ENCODE measurements around the gene THRB.

THRB gene

GRCh38 chr3:24263069-24263668 lies 231.5 kb downstream of the THRB start:
- Histone ChIP-seq H3K4me1 (ENCODE audit: insufficient read depth, low read length, poor library complexity, severe bottlenecking) (no peaks in the 10 kb centered on the region), H3K9ac (ENCODE audit: low read depth, low read length, poor library complexity, severe bottlenecking) (no peak overlapping the region), H3K9me2 (replicated peaks; ENCODE audit: low read depth, low read length) (no peaks in the 10 kb centered on the region), H3K79me2 (ENCODE audit: insufficient read depth, low read length) (no peaks in the 10 kb centered on the region), H3K4me3 (ENCODE audit: low read length, poor library complexity, severe bottlenecking) (no peak overlapping the region), H2AFZ (ENCODE audit: low read length) (no peak overlapping the region), H3F3A (ENCODE audit: low read depth) (no peaks in the 10 kb centered on the region), H3K36me3 (ENCODE audit: insufficient read depth, low read length) (no peaks in the 10 kb centered on the region), H3K4me2 (ENCODE audit: low read depth, low read length, poor library complexity, severe bottlenecking) (no peak overlapping the region), H3K9me3 (ENCODE audit: insufficient read depth, low read depth, low read length) (no peaks in the 10 kb centered on the region), H3K27me3 (ENCODE audit: insufficient read depth, low read length, poor library complexity, severe bottlenecking) (no peaks in the 10 kb centered on the region), H4K20me1 (ENCODE audit: insufficient read depth, low read length, poor library complexity, severe bottlenecking) (no peaks in the 10 kb centered on the region)
- TF ChIP-seq EZH2phosphoT487 (IDR thresholded peaks at IDR 0.05; ENCODE audit: borderline replicate concordance) (no peak), CTCF (conservative IDR thresholded peaks at IDR 0.05; ENCODE audit: low read length) (no peak)

- Histone ChIP-seq H3K79me2 (ENCODE audit: insufficient read depth, low read length) (no peaks in the 10 kb centered on the region), H2AFZ (ENCODE audit: low read length) (no peak overlapping the region), H3K9ac (ENCODE audit: low read depth, low read length, poor library complexity, severe bottlenecking) (no peak overlapping the region), H3K4me3 (ENCODE audit: low read length, poor library complexity, severe bottlenecking) (no peak overlapping the region), H3K4me1 (ENCODE audit: insufficient read depth, low read length, poor library complexity, severe bottlenecking) (no peaks in the 10 kb centered on the region), H4K20me1 (ENCODE audit: insufficient read depth, low read length, poor library complexity, severe bottlenecking) (no peaks in the 10 kb centered on the region), H3K36me3 (ENCODE audit: insufficient read depth, low read length) (no peaks in the 10 kb centered on the region), H3K9me2 (replicated peaks; ENCODE audit: low read depth, low read length) (no peaks in the 10 kb centered on the region), H3F3A (ENCODE audit: low read depth) (no peaks in the 10 kb centered on the region), H3K4me2 (ENCODE audit: low read depth, low read length, poor library complexity, severe bottlenecking) (no peak overlapping the region), H3K27me3 (ENCODE audit: insufficient read depth, low read length, poor library complexity, severe bottlenecking) (no peaks in the 10 kb centered on the region), H3K9me3 (ENCODE audit: insufficient read depth, low read depth, low read length) (no peaks in the 10 kb centered on the region)
- no peak for TF ChIP-seq EZH2phosphoT487 (IDR thresholded peaks at IDR 0.05; ENCODE audit: borderline replicate concordance)
- no peak for TF ChIP-seq CTCF (conservative IDR thresholded peaks at IDR 0.05; ENCODE audit: low read length)
Observed at GRCh38 chr3:24261521-24261920, 233.1 kb downstream of the THRB start.

- Histone ChIP-seq H3K4me1 (ENCODE audit: insufficient read depth, low read length, poor library complexity, severe bottlenecking) (no peaks in the 10 kb centered on the region), H3K9me3 (ENCODE audit: insufficient read depth, low read depth, low read length) (no peaks in the 10 kb centered on the region), H3K4me2 (ENCODE audit: low read depth, low read length, poor library complexity, severe bottlenecking) (no peak overlapping the region), H3K27me3 (ENCODE audit: insufficient read depth, low read length, poor library complexity, severe bottlenecking) (no peaks in the 10 kb centered on the region), H4K20me1 (ENCODE audit: insufficient read depth, low read length, poor library complexity, severe bottlenecking) (no peaks in the 10 kb centered on the region), H3K9ac (ENCODE audit: low read depth, low read length, poor library complexity, severe bottlenecking) (no peak overlapping the region), H3K9me2 (replicated peaks; ENCODE audit: low read depth, low read length) (no peaks in the 10 kb centered on the region), H3K4me3 (ENCODE audit: low read length, poor library complexity, severe bottlenecking) (no peak overlapping the region), H3K36me3 (ENCODE audit: insufficient read depth, low read length) (no peaks in the 10 kb centered on the region), H3K79me2 (ENCODE audit: insufficient read depth, low read length) (no peaks in the 10 kb centered on the region), H2AFZ (ENCODE audit: low read length) (no peak overlapping the region), H3F3A (ENCODE audit: low read depth) (no peaks in the 10 kb centered on the region)
- TF ChIP-seq CTCF (conservative IDR thresholded peaks at IDR 0.05; ENCODE audit: low read length) = no peak
- TF ChIP-seq EZH2phosphoT487 (IDR thresholded peaks at IDR 0.05; ENCODE audit: borderline replicate concordance) = no peak
Observed at GRCh38 chr3:24259901-24260512, 234.6 kb downstream of the THRB start.

All from Loucy (cell line).